Measurements from ENCODE around the gene CREB5.

The CREB5 gene

DNA sequence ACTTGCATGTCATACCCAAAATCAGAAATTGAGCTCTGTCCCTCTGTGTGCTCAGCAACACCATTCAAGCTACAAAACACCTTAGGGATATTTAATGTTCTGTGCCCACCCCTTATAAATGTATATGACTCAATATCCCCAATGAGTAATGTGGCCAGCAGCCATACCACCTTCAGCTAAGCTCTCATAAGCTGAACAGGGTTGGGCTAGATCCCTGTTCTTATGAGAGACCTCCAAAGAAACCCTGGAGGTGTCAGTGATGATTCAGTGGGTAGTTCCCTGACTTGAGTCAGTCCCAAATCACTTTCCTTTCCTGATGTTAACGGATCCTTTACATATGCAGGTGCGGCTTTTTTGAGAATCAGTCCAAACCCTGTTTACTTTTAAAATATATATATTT, 253.8 kb downstream of the CREB5 start:
- no peak for TF ChIP-seq EZH2 (IDR thresholded peaks at IDR 0.05; ENCODE audit: borderline replicate concordance, low read depth, low read length, severe bottlenecking)
- TF ChIP-seq CTCF (IDR thresholded peaks at IDR 0.05; ENCODE audit: borderline replicate concordance, extremely low read depth, low read length, poor library complexity, severe bottlenecking) = no peak

DNA sequence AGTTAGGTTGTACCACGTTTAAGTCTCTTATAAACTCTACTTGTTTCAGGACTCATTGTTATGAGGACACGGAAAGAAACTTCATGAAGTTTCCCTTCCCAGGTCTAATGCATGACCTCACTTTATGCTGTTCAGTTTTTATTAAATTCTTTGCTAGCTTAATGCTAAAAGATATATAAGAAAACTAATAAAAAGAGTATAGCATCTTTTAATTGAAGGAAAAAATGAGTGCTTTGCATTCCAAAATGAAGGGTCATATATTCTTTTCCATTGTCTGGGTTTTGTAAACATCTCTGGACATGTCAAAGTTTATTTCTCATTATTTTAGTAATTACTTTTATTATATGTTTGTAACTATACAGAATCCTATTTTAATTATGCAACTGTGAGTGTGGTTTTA, 255.8 kb downstream of the CREB5 start:
- Histone ChIP-seq H4K20me1 (ENCODE audit: insufficient read depth, low read length) (no peaks in the 10 kb centered on the region), H3K9ac (ENCODE audit: low read depth, low read length) (no peak overlapping the region), H3K9me3 (ENCODE audit: insufficient read depth, low read length, severe bottlenecking) (no peaks in the 10 kb centered on the region), H3K36me3 (ENCODE audit: insufficient read depth, low read length) (no peaks in the 10 kb centered on the region), H3K27me3 (ENCODE audit: insufficient read depth, low read length, poor library complexity) (peaks cover 3% of the 10 kb centered on the region), H3K4me1 (ENCODE audit: insufficient read depth, low read length) (no peaks in the 10 kb centered on the region; the same call in 1 of the 2 replicates), H3K79me2 (ENCODE audit: insufficient read depth, low read length) (no peaks in the 10 kb centered on the region), H3K27ac (ENCODE audit: low read length) (no peak overlapping the region), H2AFZ (ENCODE audit: low read depth, low read length) (no peak overlapping the region), H3K4me2 (ENCODE audit: insufficient read depth, low read length) (no peak overlapping the region), H3K4me3 (ENCODE audit: low read depth in 1 of 2, low read length in 2 of 2) (no peak overlapping the region)
- ATAC-seq (ENCODE audit: insufficient read depth, low read depth) (no peak), DNase-seq (no peak)
- no peak for TF ChIP-seq CTCF (IDR thresholded peaks at IDR 0.05; ENCODE audit: borderline replicate concordance, extremely low read depth, low read length, poor library complexity, severe bottlenecking)
- no peak for TF ChIP-seq EZH2 (IDR thresholded peaks at IDR 0.05; ENCODE audit: borderline replicate concordance, low read depth, low read length, severe bottlenecking)

More for the DNA sequence above, 253.8 kb downstream of the CREB5 start:
- Histone ChIP-seq H2AFZ (ENCODE audit: low read depth, low read length) (no peak overlapping the region), H3K79me2 (ENCODE audit: insufficient read depth, low read length) (no peaks in the 10 kb centered on the region), H3K27me3 (ENCODE audit: insufficient read depth, low read length, poor library complexity) (peaks cover 3% of the 10 kb centered on the region), H3K36me3 (ENCODE audit: insufficient read depth, low read length) (no peaks in the 10 kb centered on the region), H4K20me1 (ENCODE audit: insufficient read depth, low read length) (no peaks in the 10 kb centered on the region), H3K27ac (ENCODE audit: low read length) (no peak overlapping the region), H3K9me3 (ENCODE audit: insufficient read depth, low read length, severe bottlenecking) (no peaks in the 10 kb centered on the region), H3K4me3 (ENCODE audit: low read depth in 1 of 2, low read length in 2 of 2) (no peak overlapping the region), H3K9ac (ENCODE audit: low read depth, low read length) (no peak overlapping the region), H3K4me1 (ENCODE audit: insufficient read depth, low read length) (peaks cover 16% of the 10 kb centered on the region), H3K4me2 (ENCODE audit: insufficient read depth, low read length) (no peak overlapping the region)
- no peak for ATAC-seq (ENCODE audit: insufficient read depth, low read depth)
- no peak for DNase-seq

DNA sequence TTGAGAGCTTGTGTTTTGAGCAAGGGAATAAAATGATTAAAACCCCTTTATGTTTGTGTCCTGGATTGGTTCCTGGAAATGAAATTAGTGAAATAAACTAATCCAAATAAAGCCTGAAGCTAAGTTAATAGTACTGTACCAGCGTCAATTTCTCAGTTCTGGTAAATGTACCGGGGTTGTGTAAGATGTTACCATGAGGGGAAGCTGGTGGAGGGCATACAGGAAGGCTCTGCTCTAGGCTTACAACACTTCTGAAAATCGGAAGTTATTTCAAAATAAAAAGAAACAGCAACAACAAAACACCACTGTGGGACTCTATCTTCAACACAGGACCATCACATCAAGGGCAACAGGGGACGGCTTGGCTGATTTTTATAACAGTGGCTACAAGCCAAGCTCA, 257.0 kb downstream of the CREB5 start:
- no peak overlapping the region for H3K9ac ChIP-seq (ENCODE audit: low read depth, low read length)
- no peak overlapping the region for H2AFZ ChIP-seq (ENCODE audit: low read depth, low read length)
- peaks cover 3% of the 10 kb centered on the region for H3K27me3 ChIP-seq (ENCODE audit: insufficient read depth, low read length, poor library complexity)
- H3K79me2 ChIP-seq (ENCODE audit: insufficient read depth, low read length) = no peaks in the 10 kb centered on the region
- H3K4me2 ChIP-seq (ENCODE audit: insufficient read depth, low read length) = no peak overlapping the region
- no peak overlapping the region for H3K4me3 ChIP-seq (ENCODE audit: low read depth in 1 of 2, low read length in 2 of 2)
- no peak overlapping the region for H3K27ac ChIP-seq (ENCODE audit: low read length)
- H3K36me3 ChIP-seq (ENCODE audit: insufficient read depth, low read length) = no peaks in the 10 kb centered on the region
- ATAC-seq (ENCODE audit: insufficient read depth, low read depth) (no peak), DNase-seq (no peak)
- no peaks in the 10 kb centered on the region for H3K9me3 ChIP-seq (ENCODE audit: insufficient read depth, low read length, severe bottlenecking)
- no peaks in the 10 kb centered on the region for H4K20me1 ChIP-seq (ENCODE audit: insufficient read depth, low read length)
- TF ChIP-seq EZH2 (IDR thresholded peaks at IDR 0.05; ENCODE audit: borderline replicate concordance, low read depth, low read length, severe bottlenecking) (no peak), CTCF (IDR thresholded peaks at IDR 0.05; ENCODE audit: borderline replicate concordance, extremely low read depth, low read length, poor library complexity, severe bottlenecking) (no peak)
- no peaks in the 10 kb centered on the region for H3K4me1 ChIP-seq (ENCODE audit: insufficient read depth, low read length)

- Histone ChIP-seq H3K4me1 (ENCODE audit: insufficient read depth, low read length) (no peaks in the 10 kb centered on the region), H3K79me2 (ENCODE audit: insufficient read depth, low read length) (no peaks in the 10 kb centered on the region), H3K9me3 (ENCODE audit: insufficient read depth, low read length, severe bottlenecking) (no peaks in the 10 kb centered on the region), H3K4me3 (ENCODE audit: low read depth in 1 of 2, low read length in 2 of 2) (no peak overlapping the region), H4K20me1 (ENCODE audit: insufficient read depth, low read length) (no peaks in the 10 kb centered on the region), H3K36me3 (ENCODE audit: insufficient read depth, low read length) (no peaks in the 10 kb centered on the region), H2AFZ (ENCODE audit: low read depth, low read length) (no peak overlapping the region), H3K4me2 (ENCODE audit: insufficient read depth, low read length) (no peak overlapping the region), H3K27ac (ENCODE audit: low read length) (no peak overlapping the region), H3K9ac (ENCODE audit: low read depth, low read length) (no peak overlapping the region), H3K27me3 (ENCODE audit: insufficient read depth, low read length, poor library complexity) (peaks cover 3% of the 10 kb centered on the region)
- no peak for DNase-seq
- TF ChIP-seq EZH2 (IDR thresholded peaks at IDR 0.05; ENCODE audit: borderline replicate concordance, low read depth, low read length, severe bottlenecking) (no peak), CTCF (IDR thresholded peaks at IDR 0.05; ENCODE audit: borderline replicate concordance, extremely low read depth, low read length, poor library complexity, severe bottlenecking) (no peak)
- no peak for ATAC-seq (ENCODE audit: insufficient read depth, low read depth)
Measured at GRCh38 chr7:28671526-28671925, 259.2 kb downstream of the CREB5 start.

Measured in DND-41 (cell line).